Tibial nerve (tissue), 3 donors: ENCODE data around the gene LHFPL5.

Experiments
- POLR2A ChIP-seq, 2 donors: fragments of 450-650 bp; IDR thresholded peaks; one replicate each; pipeline ENCODE4 v1.6.1; 2017; ENCODE audit warnings: antibody characterized with exemption in 2 of 2, mild to moderate bottlenecking in 2 of 2, moderate library complexity in 2 of 2
- TF ChIP-seq, protein P1 (sequence below), 5 experiments: fragments of 200-600 bp in 3 of 5; fragments of 450-650 bp in 2 of 5; sonication (generic) in 3 of 5; IDR thresholded peaks; one replicate each; pipeline ENCODE4 v1.5.1; 2016 to 2019; ENCODE audit warnings: antibody characterized with exemption in 5 of 5, mild to moderate bottlenecking in 3 of 5, moderate library complexity in 2 of 5

GRCh38 chr6:35769211-35769610 is 35.9 kb upstream of the LHFPL5 start:
- TF ChIP-seq POLR2A (IDR thresholded peaks at IDR 0.05), result no peak
- TF ChIP-seq, protein P1, sequence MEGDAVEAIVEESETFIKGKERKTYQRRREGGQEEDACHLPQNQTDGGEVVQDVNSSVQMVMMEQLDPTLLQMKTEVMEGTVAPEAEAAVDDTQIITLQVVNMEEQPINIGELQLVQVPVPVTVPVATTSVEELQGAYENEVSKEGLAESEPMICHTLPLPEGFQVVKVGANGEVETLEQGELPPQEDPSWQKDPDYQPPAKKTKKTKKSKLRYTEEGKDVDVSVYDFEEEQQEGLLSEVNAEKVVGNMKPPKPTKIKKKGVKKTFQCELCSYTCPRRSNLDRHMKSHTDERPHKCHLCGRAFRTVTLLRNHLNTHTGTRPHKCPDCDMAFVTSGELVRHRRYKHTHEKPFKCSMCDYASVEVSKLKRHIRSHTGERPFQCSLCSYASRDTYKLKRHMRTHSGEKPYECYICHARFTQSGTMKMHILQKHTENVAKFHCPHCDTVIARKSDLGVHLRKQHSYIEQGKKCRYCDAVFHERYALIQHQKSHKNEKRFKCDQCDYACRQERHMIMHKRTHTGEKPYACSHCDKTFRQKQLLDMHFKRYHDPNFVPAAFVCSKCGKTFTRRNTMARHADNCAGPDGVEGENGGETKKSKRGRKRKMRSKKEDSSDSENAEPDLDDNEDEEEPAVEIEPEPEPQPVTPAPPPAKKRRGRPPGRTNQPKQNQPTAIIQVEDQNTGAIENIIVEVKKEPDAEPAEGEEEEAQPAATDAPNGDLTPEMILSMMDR (IDR thresholded peaks at IDR 0.05), result no peak
